ENCODE measurements around the gene TCP11.

The TCP11 gene

DNA sequence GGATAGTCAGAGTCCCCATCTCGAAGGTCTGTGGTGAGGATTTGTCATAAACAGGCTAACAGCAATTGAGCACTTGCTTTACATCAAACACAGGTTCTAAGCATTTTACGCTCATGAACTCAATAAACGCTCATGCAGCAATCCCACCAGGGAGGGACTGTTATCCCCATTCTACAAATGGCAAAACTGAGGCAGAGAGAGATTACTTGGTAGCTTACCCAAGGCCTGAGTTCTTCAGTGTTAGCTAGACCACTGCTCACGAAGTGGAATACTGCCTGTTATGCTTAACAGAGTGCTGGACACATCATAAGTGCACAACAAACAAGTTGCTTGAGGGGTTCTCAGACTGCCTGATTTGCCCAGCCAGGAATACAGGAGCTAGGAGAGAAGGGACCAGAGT, 23.7 kb upstream of the TCP11 start:
- no peak overlapping the region for H3K27ac ChIP-seq

DNA sequence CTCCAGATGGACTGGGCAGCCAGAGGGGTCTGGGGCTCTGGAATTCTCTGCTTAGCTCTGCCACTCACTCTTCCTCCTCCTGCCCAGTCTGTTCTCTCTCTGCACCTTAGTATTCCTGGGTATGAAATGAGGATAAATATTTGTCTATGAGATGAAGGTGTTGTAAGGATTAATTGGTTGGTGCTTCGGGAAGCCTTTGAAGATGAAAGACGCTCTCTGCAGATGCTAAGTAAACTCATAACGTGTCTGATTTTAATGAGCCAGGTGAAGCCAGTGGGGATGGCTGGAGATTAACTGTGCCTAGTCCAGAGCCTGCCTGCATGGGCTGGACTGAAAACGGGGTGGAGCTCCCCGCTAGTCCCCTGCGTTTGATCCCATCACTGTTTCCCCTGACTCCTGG, 23.1 kb upstream of the TCP11 start:
- H3K27ac ChIP-seq: no peak overlapping the region
- no peak overlapping the region for H3K4me2 ChIP-seq
- no peak overlapping the region for H3K9ac ChIP-seq
- H3K4me1 ChIP-seq (ENCODE audit: low read depth, poor library complexity, severe bottlenecking): no peaks in the 10 kb centered on the region
- no peak overlapping the region for H3K4me3 ChIP-seq (IDR thresholded peaks at IDR 0.05; ENCODE audit: insufficient read depth, low read depth, low read length)
- no peaks in the 10 kb centered on the region for H4K20me1 ChIP-seq (ENCODE audit: insufficient read depth)
- no peaks in the 10 kb centered on the region for H3K79me2 ChIP-seq (ENCODE audit: insufficient read depth, low read depth)
- no peaks in the 10 kb centered on the region for H3K27me3 ChIP-seq (ENCODE audit: insufficient read depth, low read depth)
- H3K36me3 ChIP-seq (ENCODE audit: insufficient read depth): no peaks in the 10 kb centered on the region
- H2AFZ ChIP-seq (ENCODE audit: low read depth): no peak overlapping the region
- TF ChIP-seq, protein P1, sequence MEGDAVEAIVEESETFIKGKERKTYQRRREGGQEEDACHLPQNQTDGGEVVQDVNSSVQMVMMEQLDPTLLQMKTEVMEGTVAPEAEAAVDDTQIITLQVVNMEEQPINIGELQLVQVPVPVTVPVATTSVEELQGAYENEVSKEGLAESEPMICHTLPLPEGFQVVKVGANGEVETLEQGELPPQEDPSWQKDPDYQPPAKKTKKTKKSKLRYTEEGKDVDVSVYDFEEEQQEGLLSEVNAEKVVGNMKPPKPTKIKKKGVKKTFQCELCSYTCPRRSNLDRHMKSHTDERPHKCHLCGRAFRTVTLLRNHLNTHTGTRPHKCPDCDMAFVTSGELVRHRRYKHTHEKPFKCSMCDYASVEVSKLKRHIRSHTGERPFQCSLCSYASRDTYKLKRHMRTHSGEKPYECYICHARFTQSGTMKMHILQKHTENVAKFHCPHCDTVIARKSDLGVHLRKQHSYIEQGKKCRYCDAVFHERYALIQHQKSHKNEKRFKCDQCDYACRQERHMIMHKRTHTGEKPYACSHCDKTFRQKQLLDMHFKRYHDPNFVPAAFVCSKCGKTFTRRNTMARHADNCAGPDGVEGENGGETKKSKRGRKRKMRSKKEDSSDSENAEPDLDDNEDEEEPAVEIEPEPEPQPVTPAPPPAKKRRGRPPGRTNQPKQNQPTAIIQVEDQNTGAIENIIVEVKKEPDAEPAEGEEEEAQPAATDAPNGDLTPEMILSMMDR (conservative IDR thresholded peaks at IDR 0.05; ENCODE audit: low read depth, low read length): no peak

More for the DNA sequence above, 23.7 kb upstream of the TCP11 start:
- Histone ChIP-seq H3K4me3 (IDR thresholded peaks at IDR 0.05; ENCODE audit: insufficient read depth, low read depth, low read length) (no peak overlapping the region), H3K36me3 (ENCODE audit: insufficient read depth) (no peaks in the 10 kb centered on the region), H4K20me1 (ENCODE audit: insufficient read depth) (no peaks in the 10 kb centered on the region), H3K4me2 (no peak overlapping the region), H2AFZ (ENCODE audit: low read depth) (no peak overlapping the region), H3K4me1 (ENCODE audit: low read depth, poor library complexity, severe bottlenecking) (no peaks in the 10 kb centered on the region), H3K27me3 (ENCODE audit: insufficient read depth, low read depth) (no peaks in the 10 kb centered on the region), H3K79me2 (ENCODE audit: insufficient read depth, low read depth) (no peaks in the 10 kb centered on the region), H3K9ac (no peak overlapping the region)
- TF ChIP-seq, protein P1 (conservative IDR thresholded peaks at IDR 0.05; ENCODE audit: low read depth, low read length): no peak

DNA sequence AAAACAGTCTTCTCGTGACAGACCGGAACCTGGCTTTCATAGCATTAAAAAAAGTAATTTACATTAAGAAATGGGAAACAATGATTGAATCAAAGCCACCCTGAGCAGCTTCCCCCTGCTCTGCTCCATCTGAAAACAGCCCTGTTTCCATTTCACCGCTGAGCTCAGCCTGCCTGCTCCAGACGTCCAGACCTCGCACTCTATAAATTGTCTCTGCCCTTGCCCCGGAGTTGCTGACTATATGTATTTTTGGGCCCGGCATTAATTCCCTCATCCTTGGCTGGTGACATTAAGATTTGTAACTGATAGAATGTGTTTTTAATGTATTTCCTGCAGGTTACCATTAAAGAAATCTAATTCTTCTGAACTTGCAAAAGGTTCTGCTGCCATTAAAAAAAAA, 22.7 kb upstream of the TCP11 start:
- H3K4me1 ChIP-seq (ENCODE audit: low read depth, poor library complexity, severe bottlenecking): no peaks in the 10 kb centered on the region
- no peak overlapping the region for H3K9ac ChIP-seq
- no peaks in the 10 kb centered on the region for H4K20me1 ChIP-seq (ENCODE audit: insufficient read depth)
- no peak overlapping the region for H3K4me2 ChIP-seq
- H2AFZ ChIP-seq (ENCODE audit: low read depth): no peak overlapping the region
- H3K36me3 ChIP-seq (ENCODE audit: insufficient read depth): no peaks in the 10 kb centered on the region
- H3K27ac ChIP-seq: no peak overlapping the region
- TF ChIP-seq, protein P1 (conservative IDR thresholded peaks at IDR 0.05; ENCODE audit: low read depth, low read length): no peak
- no peaks in the 10 kb centered on the region for H3K27me3 ChIP-seq (ENCODE audit: insufficient read depth, low read depth)
- H3K79me2 ChIP-seq (ENCODE audit: insufficient read depth, low read depth): no peaks in the 10 kb centered on the region
- H3K4me3 ChIP-seq (IDR thresholded peaks at IDR 0.05; ENCODE audit: insufficient read depth, low read depth, low read length): no peak overlapping the region

DNA sequence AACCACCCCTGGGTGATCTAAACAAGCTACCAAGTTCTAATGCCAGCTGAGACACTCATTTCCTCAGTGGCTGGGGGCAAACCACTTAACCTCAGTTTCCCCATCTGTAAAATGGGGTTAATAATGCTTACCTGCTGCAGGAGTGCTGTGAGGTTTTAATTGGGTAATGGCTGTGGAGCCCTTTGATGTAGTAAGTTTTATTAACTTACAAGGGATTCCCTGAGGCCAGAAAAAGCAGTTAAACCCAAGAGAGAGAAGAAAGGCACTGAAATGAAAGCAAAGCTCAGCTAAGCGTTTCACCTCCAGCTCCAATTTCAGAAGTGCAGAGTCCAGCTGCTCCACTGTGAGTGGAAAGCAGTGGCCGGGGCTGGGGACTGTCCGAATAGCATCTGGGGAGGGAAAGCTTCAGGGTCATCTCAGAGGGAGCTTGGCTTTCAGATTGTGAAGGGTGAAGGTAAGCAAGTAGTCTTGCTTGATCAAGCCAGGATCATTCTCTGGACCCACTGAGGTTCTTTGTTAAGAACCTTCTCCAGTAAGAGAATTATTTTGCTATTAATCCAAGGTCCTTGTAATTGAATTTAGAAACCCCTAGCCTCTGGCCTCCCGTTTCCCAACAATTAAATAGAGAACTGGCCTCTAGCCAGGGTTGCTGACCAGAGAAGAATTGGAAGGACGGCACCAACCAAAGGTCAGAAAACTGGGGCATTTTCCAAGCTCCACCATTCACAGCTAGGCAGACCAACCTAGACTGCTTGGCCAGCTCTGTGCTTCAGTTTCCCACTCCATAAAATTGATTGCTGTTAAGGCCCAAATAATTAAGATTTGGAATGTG, 20.9 kb upstream of the TCP11 start:
- H2AFZ ChIP-seq (ENCODE audit: low read depth): no peak overlapping the region
- H3K4me2 ChIP-seq: no peak overlapping the region
- H3K27me3 ChIP-seq (ENCODE audit: insufficient read depth, low read depth): no peaks in the 10 kb centered on the region
- H3K9ac ChIP-seq: no peak overlapping the region
- no peaks in the 10 kb centered on the region for H3K4me1 ChIP-seq (ENCODE audit: low read depth, poor library complexity, severe bottlenecking)
- TF ChIP-seq, protein P1 (conservative IDR thresholded peaks at IDR 0.05; ENCODE audit: low read depth, low read length): no peak
- no peaks in the 10 kb centered on the region for H4K20me1 ChIP-seq (ENCODE audit: insufficient read depth)
- H3K4me3 ChIP-seq (IDR thresholded peaks at IDR 0.05; ENCODE audit: insufficient read depth, low read depth, low read length): no peak overlapping the region
- H3K27ac ChIP-seq: no peak overlapping the region
- H3K79me2 ChIP-seq (ENCODE audit: insufficient read depth, low read depth): no peaks in the 10 kb centered on the region
- no peaks in the 10 kb centered on the region for H3K36me3 ChIP-seq (ENCODE audit: insufficient read depth)

Measured in KMS-11 (cell line).